PFSK-1 (cell line): ENCODE measurements around the gene DNAH9.

Experiments
- FOXP2 ChIP-seq: optimal IDR thresholded peaks from 2 replicates; pipeline ENCODE3; 2011; ENCODE audit warnings: borderline replicate concordance, control low read depth, inconsistent platforms; ENCODE audit not compliant: insufficient read depth; ENCODE audit errors: extremely low read length, extremely low read depth
- POLR2AphosphoS5 ChIP-seq: IDR thresholded peaks from 2 replicates; pipeline ENCODE4 v1.6.1; 2012; ENCODE audit warnings: low read depth, mild to moderate bottlenecking, control low read depth, low read length, moderate library complexity
- SIN3A ChIP-seq: IDR thresholded peaks from 2 replicates; pipeline ENCODE4 v1.6.1; 2012; ENCODE audit warnings: mild to moderate bottlenecking, low read length, moderate library complexity, borderline replicate concordance; ENCODE audit not compliant: insufficient read depth
- TAF1 ChIP-seq: IDR thresholded peaks from 2 replicates; pipeline ENCODE4 v1.6.1; 2012; ENCODE audit warnings: low read length, control low read depth, borderline replicate concordance; ENCODE audit not compliant: insufficient read depth
- TF ChIP-seq, protein P1 (sequence below), 2 experiments: IDR thresholded peaks; 2 replicates each; pipeline versions ENCODE4 v1.6.1 to v1.8.0; 2011 to 2012; ENCODE audit warnings: low read depth in 2 of 2, low read length in 2 of 2, control low read depth in 1 of 2, inconsistent platforms in 1 of 2, mild to moderate bottlenecking in 1 of 2, moderate library complexity in 1 of 2; ENCODE audit not compliant: insufficient read depth in 1 of 2

The DNAH9 gene

GRCh38 chr17:11922638-11923037 lies 324.4 kb downstream of the DNAH9 start:
- TF ChIP-seq, protein P1, sequence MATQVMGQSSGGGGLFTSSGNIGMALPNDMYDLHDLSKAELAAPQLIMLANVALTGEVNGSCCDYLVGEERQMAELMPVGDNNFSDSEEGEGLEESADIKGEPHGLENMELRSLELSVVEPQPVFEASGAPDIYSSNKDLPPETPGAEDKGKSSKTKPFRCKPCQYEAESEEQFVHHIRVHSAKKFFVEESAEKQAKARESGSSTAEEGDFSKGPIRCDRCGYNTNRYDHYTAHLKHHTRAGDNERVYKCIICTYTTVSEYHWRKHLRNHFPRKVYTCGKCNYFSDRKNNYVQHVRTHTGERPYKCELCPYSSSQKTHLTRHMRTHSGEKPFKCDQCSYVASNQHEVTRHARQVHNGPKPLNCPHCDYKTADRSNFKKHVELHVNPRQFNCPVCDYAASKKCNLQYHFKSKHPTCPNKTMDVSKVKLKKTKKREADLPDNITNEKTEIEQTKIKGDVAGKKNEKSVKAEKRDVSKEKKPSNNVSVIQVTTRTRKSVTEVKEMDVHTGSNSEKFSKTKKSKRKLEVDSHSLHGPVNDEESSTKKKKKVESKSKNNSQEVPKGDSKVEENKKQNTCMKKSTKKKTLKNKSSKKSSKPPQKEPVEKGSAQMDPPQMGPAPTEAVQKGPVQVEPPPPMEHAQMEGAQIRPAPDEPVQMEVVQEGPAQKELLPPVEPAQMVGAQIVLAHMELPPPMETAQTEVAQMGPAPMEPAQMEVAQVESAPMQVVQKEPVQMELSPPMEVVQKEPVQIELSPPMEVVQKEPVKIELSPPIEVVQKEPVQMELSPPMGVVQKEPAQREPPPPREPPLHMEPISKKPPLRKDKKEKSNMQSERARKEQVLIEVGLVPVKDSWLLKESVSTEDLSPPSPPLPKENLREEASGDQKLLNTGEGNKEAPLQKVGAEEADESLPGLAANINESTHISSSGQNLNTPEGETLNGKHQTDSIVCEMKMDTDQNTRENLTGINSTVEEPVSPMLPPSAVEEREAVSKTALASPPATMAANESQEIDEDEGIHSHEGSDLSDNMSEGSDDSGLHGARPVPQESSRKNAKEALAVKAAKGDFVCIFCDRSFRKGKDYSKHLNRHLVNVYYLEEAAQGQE (IDR thresholded peaks at IDR 0.05; ENCODE audit: insufficient read depth in 1 of 2, low read depth in 2 of 2, low read length in 2 of 2): no peak
- TF ChIP-seq FOXP2: no peak
- TF ChIP-seq POLR2AphosphoS5: no peak
- TF ChIP-seq SIN3A: no peak
- TF ChIP-seq TAF1: no peak

DNA sequence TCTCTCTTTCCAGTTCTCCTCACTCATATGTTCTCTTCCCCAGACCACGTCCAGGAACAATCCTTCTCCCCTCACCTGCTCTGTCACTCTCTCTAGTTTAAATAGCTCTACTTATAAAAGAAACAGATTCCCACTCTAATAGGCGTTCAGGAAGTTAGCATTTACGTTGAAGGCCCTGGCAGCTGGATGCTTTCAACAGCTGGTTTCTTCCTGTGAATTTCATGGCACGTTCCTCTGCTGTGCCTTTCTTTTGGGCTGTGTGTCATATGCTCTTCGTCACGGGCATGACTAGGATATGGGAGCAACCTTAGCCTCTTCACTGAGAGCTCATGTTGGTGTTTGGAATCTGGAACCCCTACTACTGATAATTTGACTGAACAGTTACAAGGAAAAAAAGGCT lies 325.8 kb downstream of the DNAH9 start:
- TF ChIP-seq TAF1 (no peak), FOXP2 (no peak), POLR2AphosphoS5 (no peak), SIN3A (no peak)
- TF ChIP-seq, protein P1 (IDR thresholded peaks at IDR 0.05; ENCODE audit: insufficient read depth in 1 of 2, low read depth in 2 of 2, low read length in 2 of 2): no peak

DNA sequence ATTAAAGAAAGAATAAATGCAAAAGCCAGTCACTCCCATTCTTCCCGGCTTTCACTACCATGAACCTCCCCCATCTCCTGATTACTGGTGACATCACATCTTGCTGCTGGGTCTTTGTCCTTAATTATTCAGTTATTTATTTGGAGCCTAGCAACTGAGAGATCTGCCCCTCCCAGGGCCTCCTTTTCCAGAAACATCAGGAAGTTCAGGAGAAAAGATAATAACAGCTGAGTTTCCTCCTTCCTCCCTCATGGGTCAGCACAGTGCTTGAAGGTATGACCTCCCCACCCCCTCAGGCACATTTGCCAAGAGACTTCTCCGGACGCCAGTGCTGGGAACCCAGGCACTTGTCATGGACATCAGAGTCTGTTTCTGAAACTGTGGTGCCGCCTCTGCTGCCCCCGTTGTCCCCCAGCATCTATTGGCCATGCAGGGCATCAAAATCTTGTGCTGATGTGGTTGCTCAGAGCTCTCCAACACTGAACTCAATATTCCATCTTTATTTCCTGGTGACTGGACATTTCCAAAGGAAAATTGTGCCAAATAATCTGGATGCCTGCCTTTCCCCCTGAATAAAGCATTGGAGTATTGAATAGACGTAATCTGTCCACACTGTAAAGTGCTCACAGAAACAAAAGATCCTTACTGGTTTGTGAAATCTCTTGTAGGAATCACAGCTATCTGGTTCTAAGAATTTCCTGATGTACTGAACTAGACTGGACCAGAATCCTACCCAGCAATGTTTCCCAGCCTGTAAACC lies 327.2 kb downstream of the DNAH9 start:
- no peak for TF ChIP-seq FOXP2
- TF ChIP-seq, protein P1 (IDR thresholded peaks at IDR 0.05; ENCODE audit: insufficient read depth in 1 of 2, low read depth in 2 of 2, low read length in 2 of 2): no peak
- no peak for TF ChIP-seq POLR2AphosphoS5
- no peak for TF ChIP-seq SIN3A

GRCh38 chr17:11928436-11928835 lies 330.2 kb downstream of the DNAH9 start:
- TF ChIP-seq, protein P1 (IDR thresholded peaks at IDR 0.05; ENCODE audit: insufficient read depth in 1 of 2, low read depth in 2 of 2, low read length in 2 of 2): no peak
- TF ChIP-seq SIN3A (no peak), TAF1 (no peak), FOXP2 (no peak), POLR2AphosphoS5 (no peak)
